Effector memory CD4-positive, alpha-beta T cell (primary cell): ENCODE measurements around the gene CAMK2G.

Experiments used
- DNase-seq, 3 donors: peaks; one replicate each; pipeline ENCODE4 v3.0.0-alpha.2; 2020
- H3K27ac ChIP-seq: 2 replicates; pipeline ENCODE4 v1.7.0; 2013; ENCODE audit warnings: mild to moderate bottlenecking, low read length, moderate library complexity; ENCODE audit not compliant: insufficient read depth, poor library complexity, severe bottlenecking
- H3K27me3 ChIP-seq: replicated peaks from 2 replicates; pipeline ENCODE4 v1.7.0; 2013; ENCODE audit warnings: mild to moderate bottlenecking, low read length; ENCODE audit not compliant: insufficient read depth, control insufficient read depth, poor library complexity, severe bottlenecking
- H3K36me3 ChIP-seq: 2 replicates; pipeline ENCODE4 v1.7.0; 2013; ENCODE audit warnings: mild to moderate bottlenecking, low read length, moderate library complexity; ENCODE audit not compliant: control insufficient read depth, insufficient read depth
- H3K4me1 ChIP-seq: 2 replicates; pipeline ENCODE4 v1.7.0; 2013; ENCODE audit warnings: low read length, mild to moderate bottlenecking; ENCODE audit not compliant: control insufficient read depth, insufficient read depth, poor library complexity, severe bottlenecking
- H3K4me3 ChIP-seq: 2 replicates; pipeline ENCODE4 v1.7.0; 2013; ENCODE audit warnings: low read length, low read depth, mild to moderate bottlenecking; ENCODE audit not compliant: insufficient read depth, poor library complexity, severe bottlenecking
- H3K9me3 ChIP-seq: 2 replicates; pipeline ENCODE4 v1.7.0; 2013; ENCODE audit warnings: mild to moderate bottlenecking, low read length, moderate library complexity; ENCODE audit not compliant: control insufficient read depth

Gene CAMK2G

GRCh38 chr10:73841526-73842285 is 32.6 kb downstream of the CAMK2G start:
- H3K4me1 ChIP-seq: no peaks in the 10 kb centered on the region
- no peak overlapping the region for H3K27ac ChIP-seq
- no peak overlapping the region for H3K4me3 ChIP-seq
- H3K36me3 ChIP-seq: peaks cover 91% of the 10 kb centered on the region
- no peaks in the 10 kb centered on the region for H3K9me3 ChIP-seq
- no peaks in the 10 kb centered on the region for H3K27me3 ChIP-seq
- no peak for DNase-seq

- no peak for DNase-seq
- H3K27me3 ChIP-seq: no peaks in the 10 kb centered on the region
- H3K4me3 ChIP-seq: no peak overlapping the region
- H3K36me3 ChIP-seq: peaks cover 90% of the 10 kb centered on the region
- H3K27ac ChIP-seq: no peak overlapping the region
- H3K9me3 ChIP-seq: no peaks in the 10 kb centered on the region
- H3K4me1 ChIP-seq: no peaks in the 10 kb centered on the region
These were observed 33.3 kb downstream of the CAMK2G start for GRCh38 chr10:73841061-73841421.

GRCh38 chr10:73840403-73841060 is 33.8 kb downstream of the CAMK2G start:
- H3K4me1 ChIP-seq: no peaks in the 10 kb centered on the region
- H3K27me3 ChIP-seq: no peaks in the 10 kb centered on the region
- no peak for DNase-seq
- H3K36me3 ChIP-seq: peaks cover 92% of the 10 kb centered on the region
- no peak overlapping the region for H3K27ac ChIP-seq
- no peak overlapping the region for H3K4me3 ChIP-seq
- no peaks in the 10 kb centered on the region for H3K9me3 ChIP-seq

GRCh38 chr10:73840056-73840402 is 34.3 kb downstream of the CAMK2G start:
- no peaks in the 10 kb centered on the region for H3K27me3 ChIP-seq
- H3K36me3 ChIP-seq: peaks cover 93% of the 10 kb centered on the region
- no peaks in the 10 kb centered on the region for H3K4me1 ChIP-seq
- no peak overlapping the region for H3K27ac ChIP-seq
- H3K4me3 ChIP-seq: no peak overlapping the region
- no peak for DNase-seq
- H3K9me3 ChIP-seq: no peaks in the 10 kb centered on the region

- no peaks in the 10 kb centered on the region for H3K4me1 ChIP-seq
- no peak overlapping the region for H3K27ac ChIP-seq
- H3K36me3 ChIP-seq: peaks cover 88% of the 10 kb centered on the region
These were observed 34.9 kb downstream of the CAMK2G start for GRCh38 chr10:73839276-73839966.

GRCh38 chr10:73838827-73839226 is 35.5 kb downstream of the CAMK2G start:
- no peak for DNase-seq
- Histone ChIP-seq H3K9me3 (no peaks in the 10 kb centered on the region), H3K36me3 (peaks cover 82% of the 10 kb centered on the region), H3K4me3 (no peak overlapping the region), H3K27me3 (no peaks in the 10 kb centered on the region), H3K27ac (no peak overlapping the region), H3K4me1 (no peaks in the 10 kb centered on the region)

More at GRCh38 chr10:73839276-73839966, 34.9 kb downstream of the CAMK2G start:
- H3K27me3 ChIP-seq: no peaks in the 10 kb centered on the region
- H3K4me3 ChIP-seq: no peak overlapping the region
- no peak for DNase-seq
- no peaks in the 10 kb centered on the region for H3K9me3 ChIP-seq

- no peaks in the 10 kb centered on the region for H3K9me3 ChIP-seq
- H3K4me1 ChIP-seq: no peaks in the 10 kb centered on the region
- no peaks in the 10 kb centered on the region for H3K27me3 ChIP-seq
- no peak overlapping the region for H3K4me3 ChIP-seq
- no peak overlapping the region for H3K27ac ChIP-seq
- H3K36me3 ChIP-seq: peaks cover 75% of the 10 kb centered on the region
- DNase-seq: no peak
These were observed 36.3 kb downstream of the CAMK2G start for GRCh38 chr10:73838008-73838567.

GRCh38 chr10:73837072-73837471 is 37.3 kb downstream of the CAMK2G start:
- no peaks in the 10 kb centered on the region for H3K9me3 ChIP-seq
- H3K27me3 ChIP-seq: no peaks in the 10 kb centered on the region
- no peak for DNase-seq
- peak overlapping the region; percentile 4 for H3K27ac ChIP-seq
- no peak overlapping the region for H3K4me3 ChIP-seq
- no peaks in the 10 kb centered on the region for H3K4me1 ChIP-seq
- peaks cover 65% of the 10 kb centered on the region for H3K36me3 ChIP-seq

- Histone ChIP-seq H3K27ac (no peak overlapping the region), H3K4me1 (no peaks in the 10 kb centered on the region), H3K36me3 (peaks cover 59% of the 10 kb centered on the region)
These were observed 37.9 kb downstream of the CAMK2G start for GRCh38 chr10:73836427-73836980.

More at GRCh38 chr10:73836427-73836980, 37.9 kb downstream of the CAMK2G start:
- no peak for DNase-seq
- Histone ChIP-seq H3K4me3 (no peak overlapping the region), H3K9me3 (no peaks in the 10 kb centered on the region), H3K27me3 (no peaks in the 10 kb centered on the region)
